SK-N-MC (cell line): ENCODE measurements around the gene TANC1.

Source experiments
- DNase-seq: peaks from one replicate; pipeline ENCODE4 v3.0.0-alpha.2; 2011; ENCODE audit warnings: low read depth, low spot score
- H3K27ac ChIP-seq: fragments of 200-600 bp; sonication (generic); 2 replicates; pipeline ENCODE4 v1.5.1; 2016; ENCODE audit warnings: mixed run types
- H3K36me3 ChIP-seq: fragments of 200-600 bp; sonication (generic); 2 replicates; pipeline ENCODE4 v1.6.1; 2017; ENCODE audit warnings: antibody characterized with exemption, low read length, mixed read lengths; ENCODE audit not compliant: insufficient read depth
- H3K4me3 ChIP-seq: fragments of 200-600 bp; sonication (generic); 2 replicates; pipeline ENCODE4 v1.5.1; 2016
- H3K9ac ChIP-seq: fragments of 200-600 bp; sonication (generic); 2 replicates; pipeline ENCODE4 v1.8.0; 2017; ENCODE audit warnings: mixed run types, mixed read lengths; ENCODE audit not compliant: insufficient read length
- H3K9me3 ChIP-seq: fragments of 200-600 bp; sonication (generic); 2 replicates; pipeline ENCODE4 v1.6.1; 2017; ENCODE audit warnings: low read depth, mild to moderate bottlenecking, antibody characterized with exemption, low read length, moderate library complexity, mixed read lengths
- EZH2 ChIP-seq: fragments of 200-600 bp; sonication (generic); IDR thresholded peaks from one replicate; pipeline ENCODE4 v1.6.1; 2017; ENCODE audit warnings: antibody characterized with exemption
- FOXP2 ChIP-seq: optimal IDR thresholded peaks from 2 replicates; pipeline ENCODE3; 2011; ENCODE audit warnings: mild to moderate bottlenecking, moderate library complexity; ENCODE audit not compliant: insufficient read depth; ENCODE audit errors: extremely low read length, control extremely low read depth
- POLR2AphosphoS5 ChIP-seq: IDR thresholded peaks from 2 replicates; pipeline ENCODE4 v1.6.1; 2012; ENCODE audit warnings: mild to moderate bottlenecking, low read depth, low read length, borderline replicate concordance

Gene TANC1

DNA sequence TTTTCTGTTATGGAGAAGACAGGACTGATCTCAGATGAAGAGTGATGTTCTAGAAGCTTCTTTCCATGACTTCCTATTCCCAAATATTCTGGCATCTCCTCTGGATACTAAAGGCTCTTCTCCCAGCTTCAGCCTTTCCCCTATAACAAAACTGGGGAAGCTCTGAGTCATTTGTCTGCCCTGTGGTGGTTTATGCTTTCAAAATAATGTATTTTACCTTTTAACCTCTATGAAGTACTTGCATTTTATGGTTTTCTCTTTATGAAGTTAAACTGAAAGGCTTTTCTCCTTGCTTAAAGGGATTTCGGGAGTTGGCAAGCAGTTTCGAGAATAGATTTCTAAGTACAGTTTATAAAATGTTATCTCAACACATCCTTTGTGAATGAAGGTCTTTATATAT is 104.4 kb downstream of the TANC1 start:
- Histone ChIP-seq H3K27ac (no peak overlapping the region), H3K4me3 (no peak overlapping the region), H3K36me3 (no peaks in the 10 kb centered on the region), H3K9ac (no peak overlapping the region), H3K9me3 (0 out of 2 replicates have a peak, but pooled peaks cover 3% of the 10 kb centered on the region)
- TF ChIP-seq EZH2 (no peak), POLR2AphosphoS5 (no peak), FOXP2 (no peak)
- DNase-seq: no peak

DNA sequence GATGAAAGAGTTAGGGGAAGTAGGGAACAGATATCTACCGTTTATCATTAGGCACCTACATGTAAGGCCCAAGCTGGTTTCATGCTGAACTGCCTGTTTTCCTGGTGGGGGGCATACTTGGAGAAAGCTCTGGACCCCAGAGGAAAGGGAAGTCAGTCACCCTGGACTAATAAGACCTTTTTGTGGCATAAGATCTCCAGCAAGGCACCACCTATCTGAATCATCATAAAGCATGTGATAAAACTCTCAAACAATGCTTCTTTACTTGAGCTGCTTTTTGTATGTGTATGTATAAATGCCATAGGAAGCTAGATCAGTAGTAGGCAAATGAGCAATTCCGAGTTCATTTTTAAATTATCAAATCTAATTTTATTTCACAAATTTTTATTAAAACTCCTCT is 104.8 kb downstream of the TANC1 start:
- no peak overlapping the region for H3K9ac ChIP-seq
- TF ChIP-seq EZH2: no peak
- no peak for TF ChIP-seq POLR2AphosphoS5
- TF ChIP-seq FOXP2: no peak
- H3K4me3 ChIP-seq: no peak overlapping the region
- H3K36me3 ChIP-seq: no peaks in the 10 kb centered on the region
- no peak overlapping the region for H3K27ac ChIP-seq
- 0 out of 2 replicates have a peak, but pooled peaks cover 3% of the 10 kb centered on the region for H3K9me3 ChIP-seq
- DNase-seq: no peak

DNA sequence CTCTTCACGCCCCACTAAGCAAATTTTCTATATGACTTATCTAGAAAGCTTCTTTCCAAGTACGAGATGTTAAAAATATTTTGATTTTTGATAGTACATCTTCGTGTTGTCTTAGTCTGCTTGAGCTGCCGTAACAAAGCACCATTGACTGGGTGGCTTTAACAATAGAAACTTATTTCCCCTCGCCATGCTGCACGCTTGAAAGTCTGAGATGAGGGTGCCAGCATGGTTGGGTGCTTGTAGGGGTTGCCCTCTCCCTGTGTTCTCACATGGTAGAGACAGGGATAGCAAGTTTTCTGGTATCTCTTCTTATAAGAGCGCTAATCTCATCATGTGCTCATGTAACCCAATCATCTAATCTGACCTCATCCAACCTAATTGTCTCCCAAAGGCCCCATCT is 106.2 kb downstream of the TANC1 start:
- Histone ChIP-seq H3K4me3 (no peak overlapping the region), H3K9me3 (0 out of 2 replicates have a peak, but pooled peaks cover 3% of the 10 kb centered on the region), H3K27ac (no peak overlapping the region), H3K36me3 (no peaks in the 10 kb centered on the region), H3K9ac (no peak overlapping the region)
- TF ChIP-seq EZH2 (no peak), POLR2AphosphoS5 (no peak), FOXP2 (no peak)
- DNase-seq: no peak

DNA sequence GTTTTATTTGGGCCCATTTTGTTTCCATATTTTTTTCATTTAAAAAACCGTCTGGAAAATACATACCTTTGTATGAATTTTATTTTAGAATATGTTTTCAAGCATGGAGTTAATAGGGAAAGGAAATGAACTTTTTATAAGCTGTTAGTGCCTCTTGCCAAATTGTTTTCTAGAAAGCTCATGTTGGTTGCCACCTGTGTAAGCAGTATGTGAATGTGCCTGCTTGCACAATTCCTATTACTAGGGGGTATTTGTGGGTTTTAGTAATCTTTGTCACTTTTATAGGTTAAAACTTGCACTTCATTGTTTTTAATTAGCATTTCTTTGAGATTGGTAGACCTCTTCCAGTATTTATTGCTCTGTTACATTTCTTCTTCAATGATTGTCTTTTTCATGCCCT is 107.3 kb downstream of the TANC1 start:
- no peak for TF ChIP-seq FOXP2
- no peak for TF ChIP-seq EZH2
- no peak for TF ChIP-seq POLR2AphosphoS5

DNA sequence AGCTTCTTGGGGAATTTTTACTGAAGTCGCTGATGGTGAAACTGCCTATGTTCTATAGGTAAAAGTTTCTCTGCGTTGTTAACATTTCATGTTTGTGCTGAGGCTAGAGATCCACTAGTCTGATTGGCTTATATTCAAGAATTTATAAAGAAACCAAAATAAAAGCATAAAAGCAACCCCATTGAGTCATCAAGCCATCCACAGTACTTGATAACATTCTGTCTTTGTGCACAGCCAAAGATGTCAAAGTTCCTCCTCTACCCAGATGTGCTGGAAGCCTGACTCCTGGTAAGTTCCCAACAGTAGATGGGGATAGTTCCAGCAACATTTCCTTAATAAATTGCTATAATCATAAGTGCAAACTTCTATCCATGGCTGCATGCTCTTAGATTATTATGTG is 107.8 kb downstream of the TANC1 start:
- 0 out of 2 replicates have a peak, but pooled peaks cover 3% of the 10 kb centered on the region for H3K9me3 ChIP-seq
- DNase-seq: no peak
- H3K9ac ChIP-seq: no peak overlapping the region
- no peak overlapping the region for H3K4me3 ChIP-seq
- no peak overlapping the region for H3K27ac ChIP-seq
- TF ChIP-seq EZH2: no peak
- TF ChIP-seq POLR2AphosphoS5: no peak
- no peak for TF ChIP-seq FOXP2
- no peaks in the 10 kb centered on the region for H3K36me3 ChIP-seq

More for the DNA sequence above, 107.3 kb downstream of the TANC1 start:
- DNase-seq: no peak
- 0 out of 2 replicates have a peak, but pooled peaks cover 3% of the 10 kb centered on the region for H3K9me3 ChIP-seq
- no peak overlapping the region for H3K9ac ChIP-seq
- no peak overlapping the region for H3K27ac ChIP-seq
- H3K4me3 ChIP-seq: no peak overlapping the region
- H3K36me3 ChIP-seq: no peaks in the 10 kb centered on the region

DNA sequence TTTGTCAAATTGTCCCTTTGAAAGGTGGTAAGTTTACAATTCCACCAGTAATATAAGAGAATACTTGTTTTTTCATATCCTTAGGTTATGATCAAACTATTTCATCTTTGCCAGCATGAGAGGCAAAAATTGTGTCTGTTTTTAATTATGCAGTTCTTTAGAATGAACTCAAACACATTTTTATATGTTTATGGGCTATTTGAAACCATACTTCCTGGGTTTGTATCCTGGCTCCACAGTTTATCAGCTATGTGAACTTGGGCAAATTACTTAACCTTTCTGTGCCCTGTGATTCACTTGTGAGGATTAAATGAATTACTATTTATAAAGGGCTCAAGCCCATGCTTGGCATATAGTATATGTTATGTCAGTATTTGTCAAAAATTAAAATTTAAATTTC is 109.4 kb downstream of the TANC1 start:
- H3K9me3 ChIP-seq: 0 out of 2 replicates have a peak, but pooled peaks cover 3% of the 10 kb centered on the region
- no peak overlapping the region for H3K27ac ChIP-seq
- no peak for TF ChIP-seq EZH2
- TF ChIP-seq FOXP2: no peak
- no peak for TF ChIP-seq POLR2AphosphoS5
- H3K9ac ChIP-seq: no peak overlapping the region
- no peak for DNase-seq
- H3K4me3 ChIP-seq: no peak overlapping the region
- no peaks in the 10 kb centered on the region for H3K36me3 ChIP-seq

DNA sequence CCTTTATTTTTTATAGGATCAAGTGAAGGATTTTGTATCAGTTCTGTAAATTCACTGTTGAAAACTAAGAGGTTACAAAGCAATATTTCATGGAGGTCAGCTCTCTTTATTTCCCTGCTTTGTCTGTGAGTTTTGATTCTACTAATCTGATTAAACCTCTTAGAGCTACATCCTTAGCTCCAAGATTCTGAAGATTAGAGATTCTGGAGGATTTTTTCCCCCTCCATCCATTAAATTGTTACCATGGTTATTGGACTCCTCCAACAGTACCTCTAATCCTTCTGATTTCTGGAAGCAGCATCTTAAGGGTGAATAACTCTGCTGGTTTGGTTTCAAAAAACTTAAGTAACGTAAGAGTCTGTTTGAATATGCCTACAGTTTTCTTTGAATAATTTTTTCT is 110.0 kb downstream of the TANC1 start:
- no peak overlapping the region for H3K4me3 ChIP-seq
- H3K36me3 ChIP-seq: no peaks in the 10 kb centered on the region
- H3K9ac ChIP-seq: no peak overlapping the region
- H3K9me3 ChIP-seq: 0 out of 2 replicates have a peak, but pooled peaks cover 3% of the 10 kb centered on the region
- H3K27ac ChIP-seq: no peak overlapping the region
- no peak for DNase-seq
- TF ChIP-seq POLR2AphosphoS5 (no peak), FOXP2 (no peak), EZH2 (no peak)

DNA sequence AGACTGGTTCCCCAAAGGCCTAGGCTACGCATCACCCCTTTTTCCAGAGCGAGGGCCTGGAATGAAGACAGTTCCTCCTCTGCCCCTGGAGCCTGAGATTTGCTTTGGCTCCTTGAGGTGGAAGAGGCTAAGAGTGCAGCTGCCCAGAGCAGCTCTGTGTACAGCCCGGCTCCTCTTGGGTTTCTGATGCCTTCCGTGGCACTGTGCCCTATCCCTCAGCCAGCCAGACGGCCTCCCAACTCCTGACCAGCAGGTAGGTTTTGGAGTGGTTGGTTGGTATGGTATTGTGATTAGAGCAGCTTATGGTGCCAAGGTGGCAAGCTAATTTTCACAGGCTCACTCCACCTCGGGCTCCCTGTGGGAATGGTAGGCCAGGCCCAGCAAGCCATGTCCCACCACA is 112.2 kb downstream of the TANC1 start:
- Histone ChIP-seq H3K9ac (no peak overlapping the region), H3K9me3 (0 out of 2 replicates have a peak, but pooled peaks cover 3% of the 10 kb centered on the region), H3K4me3 (no peak overlapping the region), H3K36me3 (no peaks in the 10 kb centered on the region), H3K27ac (no peak overlapping the region)
- TF ChIP-seq EZH2 (no peak), FOXP2 (no peak), POLR2AphosphoS5 (no peak)
- DNase-seq: no peak

DNA sequence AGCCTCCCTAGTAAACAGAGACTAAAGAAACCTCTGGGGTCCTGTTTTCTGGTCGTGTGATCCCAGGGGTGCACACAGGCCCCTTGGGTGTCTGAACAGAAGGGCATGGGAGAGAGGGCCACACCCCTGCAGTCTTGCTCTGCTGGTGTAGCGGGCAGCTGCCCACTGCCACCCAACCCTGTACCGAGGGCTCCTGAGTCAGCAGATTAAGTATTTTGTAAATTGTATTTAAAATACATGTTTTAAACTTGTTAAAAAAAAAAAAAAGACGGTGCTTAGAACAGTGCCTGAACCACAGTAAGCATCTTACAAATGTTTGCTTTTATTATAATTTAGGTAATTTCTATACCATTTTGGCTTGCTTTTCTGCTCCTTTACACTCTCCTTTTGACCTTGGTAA is 113.7 kb downstream of the TANC1 start:
- no peak for DNase-seq
- Histone ChIP-seq H3K9me3 (0 out of 2 replicates have a peak, but pooled peaks cover 2% of the 10 kb centered on the region), H3K9ac (no peak overlapping the region), H3K27ac (no peak overlapping the region), H3K4me3 (no peak overlapping the region), H3K36me3 (no peaks in the 10 kb centered on the region)
- TF ChIP-seq EZH2 (no peak), POLR2AphosphoS5 (no peak), FOXP2 (no peak)
